PC-3 (cell line): ENCODE data around the gene CSTF2T.

Source experiments
- EZH2phosphoT487 ChIP-seq: fragments of 300-600 bp; sonication (generic); IDR thresholded peaks from 2 replicates; pipeline ENCODE4 v1.6.1; 2018; ENCODE audit warnings: mild to moderate bottlenecking, antibody characterized with exemption, low read length, borderline replicate concordance
- TF ChIP-seq, protein P1 (sequence below): fragments of 300-600 bp; sonication (generic); conservative IDR thresholded peaks from 2 replicates; pipeline ENCODE4 v1.5.1; 2017; ENCODE audit warnings: antibody characterized with exemption, low read depth, mild to moderate bottlenecking, low read length

DNA sequence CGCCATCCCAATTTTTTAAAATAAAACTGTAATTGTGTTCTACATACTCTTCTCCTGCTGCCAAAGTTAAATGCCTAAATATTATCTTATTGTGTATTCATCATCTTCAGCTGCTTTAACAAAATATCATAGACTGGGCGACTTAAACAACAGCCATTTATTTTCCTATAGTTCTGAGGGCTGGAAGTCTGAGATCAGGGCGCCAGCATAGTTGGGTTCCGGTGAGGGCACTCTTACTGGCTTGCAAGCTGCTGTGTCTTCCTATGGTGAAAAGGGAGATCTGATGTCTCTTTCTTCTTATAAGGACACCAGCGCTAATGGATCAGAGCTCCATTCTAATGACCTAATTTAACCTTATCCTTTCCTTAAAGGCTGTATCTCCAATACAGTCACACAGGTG, 30.4 kb downstream of the CSTF2T start:
- TF ChIP-seq, protein P1, sequence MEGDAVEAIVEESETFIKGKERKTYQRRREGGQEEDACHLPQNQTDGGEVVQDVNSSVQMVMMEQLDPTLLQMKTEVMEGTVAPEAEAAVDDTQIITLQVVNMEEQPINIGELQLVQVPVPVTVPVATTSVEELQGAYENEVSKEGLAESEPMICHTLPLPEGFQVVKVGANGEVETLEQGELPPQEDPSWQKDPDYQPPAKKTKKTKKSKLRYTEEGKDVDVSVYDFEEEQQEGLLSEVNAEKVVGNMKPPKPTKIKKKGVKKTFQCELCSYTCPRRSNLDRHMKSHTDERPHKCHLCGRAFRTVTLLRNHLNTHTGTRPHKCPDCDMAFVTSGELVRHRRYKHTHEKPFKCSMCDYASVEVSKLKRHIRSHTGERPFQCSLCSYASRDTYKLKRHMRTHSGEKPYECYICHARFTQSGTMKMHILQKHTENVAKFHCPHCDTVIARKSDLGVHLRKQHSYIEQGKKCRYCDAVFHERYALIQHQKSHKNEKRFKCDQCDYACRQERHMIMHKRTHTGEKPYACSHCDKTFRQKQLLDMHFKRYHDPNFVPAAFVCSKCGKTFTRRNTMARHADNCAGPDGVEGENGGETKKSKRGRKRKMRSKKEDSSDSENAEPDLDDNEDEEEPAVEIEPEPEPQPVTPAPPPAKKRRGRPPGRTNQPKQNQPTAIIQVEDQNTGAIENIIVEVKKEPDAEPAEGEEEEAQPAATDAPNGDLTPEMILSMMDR = no peak
- no peak for TF ChIP-seq EZH2phosphoT487
